RWPE1 (cell line): ENCODE results near the gene SPRY4.

Experiments
- CTCF ChIA-PET: fragments of 350-600 bp; sonication (Branson Sonifier 250); formaldehyde crosslinking; extraction: SDS; loops from one replicate; lab custom pipeline; 2021; lab: Yijun Ruan, JAX
- POLR2A ChIA-PET: fragments of 400-600 bp; formaldehyde crosslinking; extraction: SDS; loops from one replicate; lab custom pipeline; 2020; ENCODE audit warnings: antibody characterized with exemption; ENCODE audit not compliant: low non-redundant PET; lab: Yijun Ruan, JAX
- DNase-seq: peaks from one replicate; pipeline ENCODE4 v3.0.0; 2012; ENCODE audit warnings: low spot score
- H3K27ac ChIP-seq: fragments of 450-650 bp; 2 replicates; pipeline ENCODE4 v1.5.1; 2017
- TF ChIP-seq, protein P1 (sequence below): fragments of 450-650 bp; conservative IDR thresholded peaks from 2 replicates; pipeline ENCODE4 v1.5.1; 2017; ENCODE audit warnings: low read depth, mild to moderate bottlenecking

The SPRY4 gene

DNA sequence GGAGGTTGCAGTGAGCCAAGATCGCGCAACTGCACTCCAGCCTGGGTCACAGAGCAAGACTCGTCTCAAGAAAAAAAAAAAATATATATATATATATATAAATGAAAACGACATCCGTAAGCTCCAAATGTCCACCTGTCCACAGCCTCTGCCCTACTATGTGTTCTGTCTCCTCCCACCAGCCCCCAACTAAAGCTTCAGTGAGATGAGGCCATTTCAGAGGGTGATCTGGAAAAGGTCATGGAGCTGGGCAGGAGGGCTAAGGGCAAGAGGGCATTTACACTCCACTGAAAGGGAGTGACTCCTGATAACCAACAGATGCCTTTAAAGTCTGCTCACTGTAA is 2.4 kb downstream of the SPRY4 start:
- DNase-seq = no peak
- TF ChIP-seq, protein P1, sequence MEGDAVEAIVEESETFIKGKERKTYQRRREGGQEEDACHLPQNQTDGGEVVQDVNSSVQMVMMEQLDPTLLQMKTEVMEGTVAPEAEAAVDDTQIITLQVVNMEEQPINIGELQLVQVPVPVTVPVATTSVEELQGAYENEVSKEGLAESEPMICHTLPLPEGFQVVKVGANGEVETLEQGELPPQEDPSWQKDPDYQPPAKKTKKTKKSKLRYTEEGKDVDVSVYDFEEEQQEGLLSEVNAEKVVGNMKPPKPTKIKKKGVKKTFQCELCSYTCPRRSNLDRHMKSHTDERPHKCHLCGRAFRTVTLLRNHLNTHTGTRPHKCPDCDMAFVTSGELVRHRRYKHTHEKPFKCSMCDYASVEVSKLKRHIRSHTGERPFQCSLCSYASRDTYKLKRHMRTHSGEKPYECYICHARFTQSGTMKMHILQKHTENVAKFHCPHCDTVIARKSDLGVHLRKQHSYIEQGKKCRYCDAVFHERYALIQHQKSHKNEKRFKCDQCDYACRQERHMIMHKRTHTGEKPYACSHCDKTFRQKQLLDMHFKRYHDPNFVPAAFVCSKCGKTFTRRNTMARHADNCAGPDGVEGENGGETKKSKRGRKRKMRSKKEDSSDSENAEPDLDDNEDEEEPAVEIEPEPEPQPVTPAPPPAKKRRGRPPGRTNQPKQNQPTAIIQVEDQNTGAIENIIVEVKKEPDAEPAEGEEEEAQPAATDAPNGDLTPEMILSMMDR = no peak
- ChIA-PET CTCF (interaction anchor here (0.6 kb wide), 1 partner anchor 280 kb away, joined by 3 read pairs; no protein-coding TSS in a partner anchor), POLR2A (interaction anchor here (0.6 to 1.0 kb wide), 2 partner anchors 12 to 340 kb away, joined by 6 read pairs; no protein-coding TSS in a partner anchor)
- H3K27ac ChIP-seq = peak overlapping the region; percentile 91

DNA sequence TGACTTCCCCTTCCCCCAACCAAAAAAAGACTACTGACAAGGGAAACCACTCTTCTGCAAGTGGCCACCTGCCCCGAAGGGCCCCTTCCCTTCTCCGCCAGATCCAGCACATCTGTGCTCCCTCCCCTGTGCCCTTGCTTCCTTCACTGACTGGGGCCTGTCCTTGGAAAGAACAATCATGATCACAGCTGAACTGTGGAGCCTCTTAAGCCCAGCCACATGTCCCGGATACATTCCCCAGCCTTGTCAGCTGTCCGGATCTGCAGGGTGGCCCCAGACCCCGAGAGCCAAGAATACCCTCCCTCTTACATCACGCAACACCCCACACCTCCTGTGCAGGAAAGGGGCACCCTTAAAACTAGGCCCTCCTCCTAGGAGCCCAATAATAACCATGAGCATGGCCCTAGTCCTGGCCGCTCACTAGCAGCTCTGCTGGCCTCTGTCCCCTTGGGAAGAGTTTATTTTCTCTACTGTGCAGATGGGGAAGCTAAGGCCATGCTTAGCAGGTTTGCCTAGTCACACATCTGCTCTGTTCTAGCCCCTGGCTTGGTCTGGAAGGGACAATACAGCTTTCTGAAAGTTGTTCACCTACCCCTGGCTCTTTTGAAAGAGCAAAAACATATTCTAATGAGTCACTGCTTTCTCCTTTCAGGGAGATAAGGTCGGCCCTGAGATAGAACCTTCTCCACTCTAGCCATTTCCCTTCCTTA is 3.8 kb downstream of the SPRY4 start:
- TF ChIP-seq, protein P1 = no peak
- DNase-seq = no peak
- H3K27ac ChIP-seq = peak overlapping the region; percentile 59
- CTCF ChIA-PET = interaction anchor here (0.6 to 1.2 kb wide), 4 partner anchors 8 to 1398 kb away, joined by 3 to 5 read pairs (median 4); no protein-coding TSS in a partner anchor
- POLR2A ChIA-PET = no interaction called here

DNA sequence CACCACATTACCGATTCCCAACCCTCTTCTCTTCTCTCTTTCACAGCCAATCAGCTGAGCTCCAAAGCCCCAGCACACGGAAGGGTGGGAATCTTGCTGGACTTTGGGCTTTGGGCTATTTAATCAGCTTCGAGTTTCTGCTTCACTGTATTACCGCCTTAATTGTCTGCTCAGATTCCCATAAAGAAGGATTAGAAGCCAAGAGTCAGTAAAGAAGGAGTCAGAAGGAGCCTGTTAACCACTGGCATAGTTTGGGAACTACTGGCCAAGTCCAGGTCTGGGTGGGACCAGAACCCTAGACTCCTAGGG is 4.4 kb downstream of the SPRY4 start:
- CTCF ChIA-PET = interaction anchor here (0.6 to 0.7 kb wide), 2 partner anchors 188 to 1398 kb away, joined by 3 read pairs; no protein-coding TSS in a partner anchor
- TF ChIP-seq, protein P1 = no peak
- no peak for DNase-seq
- H3K27ac ChIP-seq = peak overlapping the region; percentile 59
- POLR2A ChIA-PET = no interaction called here

- TF ChIP-seq, protein P1 = no peak
- H3K27ac ChIP-seq = no peak overlapping the region
- no peak for DNase-seq
- ChIA-PET CTCF (interaction anchor here (0.6 to 0.7 kb wide), 2 partner anchors 188 to 1397 kb away, joined by 3 read pairs; no protein-coding TSS in a partner anchor), POLR2A (no interaction called here)
Measured at GRCh38 chr5:142319560-142320429, 5.0 kb downstream of the SPRY4 start.

GRCh38 chr5:142319105-142319504 is 5.7 kb downstream of the SPRY4 start:
- ChIA-PET CTCF (interaction anchor here (0.7 kb wide), 1 partner anchor 16 kb away, joined by 3 read pairs; no protein-coding TSS in a partner anchor), POLR2A (no interaction called here)
- TF ChIP-seq, protein P1 = no peak
- no peak overlapping the region for H3K27ac ChIP-seq
- no peak for DNase-seq

- POLR2A ChIA-PET = interaction anchor here (0.5 kb wide), 1 partner anchor 100 kb away, joined by 3 read pairs; no protein-coding TSS in a partner anchor
- H3K27ac ChIP-seq = no peak overlapping the region
- TF ChIP-seq, protein P1 = no peak
- CTCF ChIA-PET = interaction anchor here (0.5 to 1.2 kb wide), 2 partner anchors 20 to 234 kb away, joined by 3 to 5 read pairs; no protein-coding TSS in a partner anchor
- DNase-seq = no peak
Measured at GRCh38 chr5:142317753-142318152, 7.1 kb downstream of the SPRY4 start.
